EL (cell line): Measurements from ENCODE around the gene NSG2.
"Not testable (repeated sequence)": the region's sequence is repeated elsewhere in the genome, so short reads cannot be mapped to it uniquely, and the experiment has no call there.

Experiments
- DNase-seq: peaks from one replicate; pipeline ENCODE4 v3.0.0-alpha.2; 2016

The NSG2 gene

GRCh38 chr5:174063082-174063756, 17.7 kb downstream of the NSG2 start:
- DNase-seq, result no peak

DNA sequence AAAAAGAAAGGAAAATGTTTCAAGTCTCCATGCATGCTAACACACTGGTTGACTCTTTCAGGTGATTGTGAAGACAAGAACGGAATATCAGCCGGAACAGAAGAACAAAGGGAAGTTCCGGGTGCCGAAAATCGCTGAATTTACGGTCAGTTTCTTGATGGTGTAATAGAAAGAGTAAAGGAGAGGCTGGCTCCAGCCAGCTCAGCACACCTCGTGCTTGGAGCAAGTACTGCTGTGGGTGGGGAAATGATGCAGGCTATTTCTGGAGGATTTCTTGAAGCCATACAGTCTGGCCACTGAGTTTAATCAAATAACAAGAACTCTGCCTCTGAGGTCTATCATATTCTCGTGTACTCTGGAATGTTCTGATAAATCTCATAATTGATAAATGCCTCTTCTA, 18.7 kb downstream of the NSG2 start:
- DNase-seq, result no peak

- DNase-seq, result no peak
These were observed 20.2 kb downstream of the NSG2 start for GRCh38 chr5:174065528-174066197.

GRCh38 chr5:174067499-174067898, 22.0 kb downstream of the NSG2 start:
- DNase-seq, result no peak

- no peak for DNase-seq
These were observed 26.0 kb downstream of the NSG2 start for GRCh38 chr5:174071484-174071883.

DNA sequence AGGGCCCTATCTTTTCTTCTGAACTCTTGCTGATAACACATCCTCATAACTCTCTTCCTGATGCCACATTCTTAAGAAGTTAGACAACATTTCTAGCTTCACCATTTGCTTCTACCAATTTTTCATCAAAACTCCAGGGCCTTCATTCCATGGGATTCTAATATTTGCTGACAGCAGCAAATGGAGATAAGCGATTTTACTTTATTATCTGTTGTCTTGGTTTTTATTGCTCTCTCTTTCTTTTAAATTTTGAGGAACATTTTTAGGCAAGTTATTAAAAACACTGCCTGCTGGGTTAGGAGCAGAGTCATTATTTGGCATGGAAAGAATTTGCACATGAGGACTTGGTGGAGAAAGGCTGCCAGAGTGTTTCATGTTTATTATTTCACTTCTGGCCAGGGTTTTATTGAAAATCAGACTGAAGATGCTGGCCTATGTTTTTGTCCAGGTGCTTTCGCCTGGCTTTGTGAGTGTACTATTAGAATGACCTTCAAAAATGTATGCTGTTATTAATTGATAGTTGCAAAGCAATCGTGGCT, 27.7 kb downstream of the NSG2 start:
- no peak for DNase-seq

DNA sequence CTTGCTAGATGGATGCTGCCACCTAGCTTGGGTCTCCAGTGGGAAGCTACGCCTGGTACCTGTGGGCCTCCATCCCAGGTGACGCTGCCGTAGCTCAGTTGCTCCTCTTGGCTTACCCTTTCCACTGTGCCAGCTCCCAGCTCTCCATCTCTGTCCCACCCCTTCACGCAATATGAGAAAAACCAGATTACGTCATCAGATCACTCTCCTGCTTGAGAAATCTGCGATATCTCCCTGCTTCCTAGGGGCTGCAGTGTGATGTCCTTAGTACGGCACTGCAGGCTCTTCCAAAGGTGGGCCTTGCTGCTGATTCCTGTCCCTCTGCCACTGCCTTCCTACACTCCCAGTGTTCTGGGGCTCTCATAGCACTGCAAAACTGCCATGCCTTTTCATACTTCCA, 28.9 kb downstream of the NSG2 start:
- DNase-seq, result no peak

DNA sequence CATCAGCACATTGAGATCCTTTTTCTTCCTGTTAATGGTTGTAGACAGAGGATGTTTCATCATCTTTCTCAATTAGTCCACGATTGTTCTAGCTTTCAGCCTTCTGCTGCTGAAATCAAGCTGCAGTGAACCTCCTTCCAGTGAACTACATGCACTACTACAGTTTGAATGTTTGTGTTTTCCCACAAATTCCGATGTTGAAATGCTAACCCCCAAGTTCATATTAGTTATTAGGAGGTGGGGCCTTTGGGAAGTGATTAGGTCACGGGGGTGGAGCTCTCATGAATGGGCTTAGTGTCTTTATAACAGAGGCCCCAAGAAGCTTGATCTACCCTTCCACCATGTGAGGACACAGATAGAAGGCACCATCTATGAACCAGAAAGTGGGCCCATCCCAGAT, 32.9 kb downstream of the NSG2 start:
- peak; percentile 43 for DNase-seq

DNA sequence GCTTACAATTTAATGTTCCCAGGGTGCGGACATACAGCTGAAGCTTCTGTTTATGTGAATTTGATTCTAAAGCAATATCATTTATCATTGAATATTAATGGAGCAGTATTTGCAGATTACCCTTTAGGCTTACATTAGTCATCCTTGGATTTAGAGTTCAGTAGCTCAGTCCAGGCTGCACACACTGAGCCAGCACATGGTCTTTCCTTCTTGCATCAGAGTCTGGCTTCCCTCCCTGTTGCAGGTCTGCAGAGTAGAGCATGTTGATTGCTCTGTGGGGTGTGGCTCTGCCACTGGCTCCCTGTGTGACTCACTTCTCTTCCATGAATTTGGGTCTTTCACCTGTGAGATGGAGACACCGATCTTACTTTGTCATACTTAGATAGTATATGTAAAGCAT, 36.8 kb downstream of the NSG2 start:
- peak; percentile 10 for DNase-seq

DNA sequence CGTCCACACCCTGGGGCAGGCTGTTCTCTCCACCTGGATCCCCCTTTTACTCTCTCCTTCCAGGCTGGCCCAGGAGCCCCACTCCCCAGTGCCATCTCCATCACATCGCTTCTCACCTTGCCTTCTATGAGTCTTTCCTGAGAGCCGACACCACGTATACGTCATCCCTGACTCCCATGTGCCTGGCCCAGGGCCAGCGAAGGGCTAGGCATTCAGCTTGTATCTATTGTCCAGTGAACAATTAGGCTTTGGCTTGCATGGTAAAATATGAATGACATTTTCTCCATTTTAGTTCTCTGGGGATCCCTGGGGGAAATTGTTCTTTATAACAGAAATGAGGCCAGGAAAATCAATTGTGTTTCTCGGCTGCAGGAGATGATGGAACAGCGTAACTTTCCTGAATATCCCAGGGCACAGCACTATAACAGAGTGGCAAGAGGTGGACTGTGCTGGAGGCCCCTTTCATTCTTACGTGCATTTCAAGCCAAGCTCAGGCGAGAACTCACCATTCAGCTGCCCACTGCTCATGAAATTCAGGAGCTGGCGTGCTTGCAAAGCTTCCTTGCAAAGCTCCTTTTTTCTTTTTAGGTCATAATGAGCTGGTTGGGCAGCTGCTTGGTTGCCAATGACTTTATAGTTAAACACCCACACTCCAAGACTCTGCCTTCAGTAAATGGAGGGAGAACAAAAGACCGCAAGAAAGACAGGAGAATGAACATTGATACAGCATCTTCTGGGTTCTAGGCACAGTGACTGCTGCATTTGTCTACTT, 37.7 kb downstream of the NSG2 start:
- no peak for DNase-seq

GRCh38 chr5:174084691-174085154, 39.2 kb downstream of the NSG2 start:
- peak; percentile 44 for DNase-seq

- peak; percentile 80 for DNase-seq
These were observed 41.2 kb downstream of the NSG2 start for GRCh38 chr5:174086751-174087150.

GRCh38 chr5:174087783-174088182, 42.3 kb downstream of the NSG2 start:
- DNase-seq, result no peak

GRCh38 chr5:174090129-174090528, 44.6 kb downstream of the NSG2 start:
- DNase-seq, result no peak

GRCh38 chr5:174093123-174093522, 47.6 kb downstream of the NSG2 start:
- no peak for DNase-seq

DNA sequence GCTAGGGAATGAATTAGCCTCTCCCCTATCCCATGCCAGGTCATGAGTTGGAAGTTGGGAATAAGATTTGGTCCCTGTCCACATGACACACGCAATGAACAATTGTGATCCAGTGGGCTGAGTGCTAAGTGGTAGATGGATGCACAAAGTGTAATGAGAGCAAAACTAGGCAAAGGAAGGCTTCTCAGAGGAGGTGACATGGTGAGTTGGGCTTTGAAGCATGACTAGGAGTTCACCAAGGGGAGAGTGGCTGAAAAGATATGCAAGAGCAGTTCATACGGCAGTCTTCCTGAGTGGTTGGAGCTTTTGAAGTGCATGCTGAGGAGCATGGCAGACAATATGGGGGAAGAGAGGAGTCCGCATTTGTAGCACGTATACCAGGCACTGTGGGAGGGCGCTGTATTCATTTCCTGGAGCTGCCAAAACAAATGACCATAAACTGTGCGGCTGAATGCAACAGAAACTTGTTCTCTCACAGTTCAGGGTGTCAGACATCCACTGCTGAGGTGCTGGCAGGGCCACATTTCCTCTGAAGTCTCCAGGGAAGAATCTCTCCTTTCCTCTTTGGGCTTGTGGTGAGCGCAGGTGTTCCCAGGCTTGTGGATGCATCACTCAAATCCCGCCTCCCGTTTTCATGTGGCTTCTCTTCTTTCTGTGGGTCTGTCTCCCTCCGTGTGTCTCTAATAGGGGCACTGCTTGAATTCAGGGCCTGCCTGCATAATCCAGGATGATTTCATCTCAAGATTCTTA, 49.5 kb downstream of the NSG2 start:
- no peak for DNase-seq

- no peak for DNase-seq
These were observed 51.1 kb downstream of the NSG2 start for GRCh38 chr5:174096619-174097018.

- peak; percentile 57 for DNase-seq
These were observed 52.1 kb downstream of the NSG2 start for GRCh38 chr5:174097486-174098185.

- no peak for DNase-seq
These were observed 53.2 kb downstream of the NSG2 start for GRCh38 chr5:174098694-174099093.

GRCh38 chr5:174100490-174100889, 55.0 kb downstream of the NSG2 start:
- DNase-seq, result no peak

GRCh38 chr5:174101195-174101730, 55.8 kb downstream of the NSG2 start:
- DNase-seq, result no peak

- not testable (repeated sequence) for DNase-seq
These were observed 57.1 kb downstream of the NSG2 start for GRCh38 chr5:174102574-174102973.
